Lung (tissue), 12 donors: ENCODE data around the gene MUC21. TPM values are rescaled to one million over a fixed set of nuclear protein-coding genes. Genes with fewer than 3 reads are reported as not detected.

Experiments used
- ATAC-seq: fragments of 200-7000 bp; cut with Tn5 transposase; one replicate; pipeline ENCODE4 v1.9.1; 2020; ENCODE audit warnings: moderate number of reproducible peaks; ENCODE audit not compliant: insufficient read depth, low FRiP score
- DNase-seq, 3 donors: peaks; one replicate each; pipeline ENCODE4 v3.0.0-alpha.2; 2013 to 2017
- H3K27ac ChIP-seq, 2 donors: one replicate each; pipeline ENCODE4 v1.5.1; 2013; ENCODE audit warnings: mild to moderate bottlenecking in 2 of 2, moderate library complexity in 2 of 2, control low read depth in 1 of 2, inconsistent platforms in 1 of 2, low read depth in 1 of 2, low read length in 1 of 2
- H3K27me3 ChIP-seq, 3 donors: one replicate each; pipeline ENCODE4 v1.5.1; 2013; ENCODE audit warnings: low read length in 2 of 3; ENCODE audit not compliant: control insufficient read depth in 3 of 3, insufficient read depth in 3 of 3
- H3K36me3 ChIP-seq, 4 donors: one replicate each; pipeline ENCODE4 v1.5.1; 2013; ENCODE audit warnings: low read length in 4 of 4, mild to moderate bottlenecking in 1 of 4, moderate library complexity in 1 of 4; ENCODE audit not compliant: control insufficient read depth in 4 of 4, insufficient read depth in 4 of 4
- H3K4me1 ChIP-seq, 5 donors: one replicate each; pipeline ENCODE4 v1.5.1; 2013; ENCODE audit warnings: low read length in 5 of 5, mild to moderate bottlenecking in 2 of 5, moderate library complexity in 1 of 5; ENCODE audit not compliant: control insufficient read depth in 5 of 5, insufficient read depth in 5 of 5
- H3K4me3 ChIP-seq: one replicate; pipeline ENCODE4 v1.5.1; 2013; ENCODE audit warnings: mild to moderate bottlenecking, control low read depth, moderate library complexity
- H3K9ac ChIP-seq, 2 donors: one replicate each; pipeline ENCODE4 v1.5.1; 2013; ENCODE audit warnings: low read length in 2 of 2, control low read depth in 1 of 2; ENCODE audit not compliant: insufficient read depth in 1 of 2
- H3K9me3 ChIP-seq, 4 donors: one replicate each; pipeline ENCODE4 v1.5.1; 2013; ENCODE audit warnings: low read length in 3 of 4, mild to moderate bottlenecking in 1 of 4, moderate library complexity in 1 of 4; ENCODE audit not compliant: control insufficient read depth in 4 of 4, insufficient read depth in 3 of 4
- CTCF ChIP-seq: IDR thresholded peaks from 2 replicates; pipeline ENCODE4 v1.5.1; 2012; ENCODE audit warnings: mild to moderate bottlenecking; ENCODE audit errors: control extremely low read depth, extremely low read depth
- WGBS, 2 donors: extraction: QIAGEN DNeasy Blood & Tissue Kit; methylation state at CpG; one replicate each; pipeline ENCODE4 v1.1.7; 2013; 5-methylcytosine and 5-hydroxymethylcytosine counted together
- polyA plus RNA-seq, 2 donors: library from polyadenylated mRNA; stranded (reverse); fragments of 200-250 nt; gene quantifications; one replicate each; pipeline ENCODE4 v1.2.1, GENCODE V29; 2013
- total RNA-seq, 2 donors: library from RNA; depleted of rRNA in 1 of 2; stranded (reverse); fragments of >200 nt in 1 of 2; gene quantifications; one replicate each; pipeline ENCODE4 v1.2.1, GENCODE V29; 2014 to 2021
- donor health status: control.
- donor health status: control.
- donor health status: Bipolar disorder and iron deficiency.
- donor health status: healthy.
- donor health status: DM: yes; HTN: yes; CAD: no.

MUC21 gene
- total and polyA plus RNA-seq, 4 donors: 0.40 to 8.6 (median 4.0) TPM

- Histone ChIP-seq H3K9me3 (no peaks in the 10 kb centered on the region), H3K4me1 (peaks cover 0 to 7% (median 0%) of the 10 kb centered on the region in 5 donors), H3K27me3 (no peaks in the 10 kb centered on the region), H3K4me3 (no peak overlapping the region), H3K27ac (no peak overlapping the region), H3K9ac (no peak overlapping the region), H3K36me3 (no peaks in the 10 kb centered on the region)
- WGBS, 2 donors: 93 to 96% methylated on average over 4 of the region's 4 CpGs
- no peak for ATAC-seq
- no peak for DNase-seq
- TF ChIP-seq CTCF: no peak
Measured at GRCh38 chr6:30944051-30944450, 39.5 kb upstream of the MUC21 start.

GRCh38 chr6:30945281-30945680, 38.2 kb upstream of the MUC21 start:
- no peaks in the 10 kb centered on the region for H3K27me3 ChIP-seq
- no peaks in the 10 kb centered on the region for H3K9me3 ChIP-seq
- peaks cover 0 to 7% (median 0%) of the 10 kb centered on the region in 5 donors for H3K4me1 ChIP-seq
- no peak for DNase-seq
- no peak overlapping the region for H3K27ac ChIP-seq
- TF ChIP-seq CTCF: no peak
- H3K36me3 ChIP-seq: no peaks in the 10 kb centered on the region
- H3K4me3 ChIP-seq: no peak overlapping the region
- ATAC-seq: no peak
- H3K9ac ChIP-seq: no peak overlapping the region
- 92% methylated on average over 5 of the region's 5 CpGs for WGBS, 2 donors

- no peaks in the 10 kb centered on the region for H3K27me3 ChIP-seq
- no peak overlapping the region for H3K27ac ChIP-seq
- ATAC-seq (no peak), DNase-seq (no peak)
- H3K4me3 ChIP-seq: no peak overlapping the region
- no peak for TF ChIP-seq CTCF
- WGBS, 2 donors: 76 to 82% methylated on average over 4 of the region's 4 CpGs
- peaks cover 0 to 7% (median 0%) of the 10 kb centered on the region in 5 donors for H3K4me1 ChIP-seq
- no peak overlapping the region for H3K9ac ChIP-seq
- no peaks in the 10 kb centered on the region for H3K36me3 ChIP-seq
- H3K9me3 ChIP-seq: peaks cover 0 to 4% (median 0%) of the 10 kb centered on the region in 4 donors
Measured at GRCh38 chr6:30947231-30947630, 36.3 kb upstream of the MUC21 start.

GRCh38 chr6:30948811-30949210, 34.7 kb upstream of the MUC21 start:
- no peak for ATAC-seq
- 96 to 97% methylated on average over 6 of the region's 6 CpGs for WGBS, 2 donors

More at GRCh38 chr6:30948811-30949210, 34.7 kb upstream of the MUC21 start:
- H3K9me3 ChIP-seq: peaks cover 0 to 4% (median 0%) of the 10 kb centered on the region in 4 donors
- H3K27me3 ChIP-seq: peaks cover 0 to 8% (median 0%) of the 10 kb centered on the region in 3 donors
- H3K9ac ChIP-seq: no peak overlapping the region
- DNase-seq: no peak
- H3K4me3 ChIP-seq: no peak overlapping the region
- TF ChIP-seq CTCF: no peak
- H3K27ac ChIP-seq: no peak overlapping the region
- H3K4me1 ChIP-seq: peaks cover 0 to 3% (median 0%) of the 10 kb centered on the region in 5 donors
- H3K36me3 ChIP-seq: no peaks in the 10 kb centered on the region
